ENCODE results near the gene ZNG1F. TPM values are rescaled to one million over a fixed set of nuclear protein-coding genes. Genes with fewer than 3 reads are reported as not detected.
"Not testable (repeated sequence)": the region's sequence is repeated elsewhere in the genome, so short reads cannot be mapped to it uniquely, and the experiment has no call there.

The ZNG1F gene
- total and polyA plus RNA-seq, 5 donors: 2.0 to 7.8 (median 2.1) TPM

- H3K4me3 ChIP-seq (ENCODE audit: low read length); ATAC-seq; H3K27me3 ChIP-seq (ENCODE audit: control insufficient read depth, insufficient read depth); DNase-seq; H3K9me3 ChIP-seq (ENCODE audit: control insufficient read depth, low read length); intact Hi-C loops (cut with DNase I); H3K27ac ChIP-seq (ENCODE audit: low read length); H3K4me1 ChIP-seq (ENCODE audit: control insufficient read depth, insufficient read depth, low read length): not testable (repeated sequence)
- no CpG with 5 or more reads among the region's 11 CpGs for WGBS
Measured at GRCh38 chr9:41188439-41188838, 678 bp downstream of the ZNG1F start.

GRCh38 chr9:41174994-41175393, 14.1 kb downstream of the ZNG1F start:
- intact Hi-C loops (cut with DNase I); H3K4me3 ChIP-seq (ENCODE audit: low read length); DNase-seq; ATAC-seq; H3K9me3 ChIP-seq (ENCODE audit: control insufficient read depth, low read length); H3K27ac ChIP-seq (ENCODE audit: low read length); H3K4me1 ChIP-seq (ENCODE audit: control insufficient read depth, insufficient read depth, low read length); H3K27me3 ChIP-seq (ENCODE audit: control insufficient read depth, insufficient read depth): not testable (repeated sequence)
- WGBS: 74% methylated on average over 1 of the region's 4 CpGs

GRCh38 chr9:41150116-41150515, 39.0 kb downstream of the ZNG1F start:
- intact Hi-C loops (cut with DNase I); H3K27ac ChIP-seq (ENCODE audit: low read length); H3K4me1 ChIP-seq (ENCODE audit: control insufficient read depth, insufficient read depth, low read length); H3K9me3 ChIP-seq (ENCODE audit: control insufficient read depth, low read length); H3K27me3 ChIP-seq (ENCODE audit: control insufficient read depth, insufficient read depth); ATAC-seq; H3K4me3 ChIP-seq (ENCODE audit: low read length): not testable (repeated sequence)
- 97% methylated on average over 12 of the region's 18 CpGs for WGBS
- DNase-seq: peak in 1 of 3 donors; percentile 20

- ATAC-seq; H3K4me1 ChIP-seq (ENCODE audit: control insufficient read depth, insufficient read depth, low read length); intact Hi-C loops (cut with DNase I); DNase-seq; H3K4me3 ChIP-seq (ENCODE audit: low read length); H3K9me3 ChIP-seq (ENCODE audit: control insufficient read depth, low read length); H3K27ac ChIP-seq (ENCODE audit: low read length); H3K27me3 ChIP-seq (ENCODE audit: control insufficient read depth, insufficient read depth): not testable (repeated sequence)
- WGBS: 90% methylated on average over 2 of the region's 2 CpGs
Measured at GRCh38 chr9:41141878-41142277, 47.2 kb downstream of the ZNG1F start.

GRCh38 chr9:41128581-41128980, 60.5 kb downstream of the ZNG1F start, which contains the start of gene FOXD4L6:
Gene FOXD4L6 (minus strand): TSS chr9:41128681. CDS start chr9:41128383, 298 bp downstream.
- DNase-seq; H3K27me3 ChIP-seq (ENCODE audit: control insufficient read depth, insufficient read depth); intact Hi-C loops (cut with DNase I); H3K4me3 ChIP-seq (ENCODE audit: low read length); ATAC-seq; H3K4me1 ChIP-seq (ENCODE audit: control insufficient read depth, insufficient read depth, low read length); H3K9me3 ChIP-seq (ENCODE audit: control insufficient read depth, low read length); H3K27ac ChIP-seq (ENCODE audit: low read length): not testable (repeated sequence)
- WGBS: 80% methylated on average over 1 of the region's 15 CpGs

- ATAC-seq; H3K27me3 ChIP-seq (ENCODE audit: control insufficient read depth, insufficient read depth); intact Hi-C loops (cut with DNase I); H3K4me1 ChIP-seq (ENCODE audit: control insufficient read depth, insufficient read depth, low read length); H3K27ac ChIP-seq (ENCODE audit: low read length); H3K4me3 ChIP-seq (ENCODE audit: low read length); H3K9me3 ChIP-seq (ENCODE audit: control insufficient read depth, low read length): not testable (repeated sequence)
- 7% methylated on average over 14 of the region's 45 CpGs for WGBS
- DNase-seq: peak in 1 of 3 donors; percentile 3
Measured at GRCh38 chr9:41126746-41127446, 62.2 kb downstream of the ZNG1F start.

GRCh38 chr9:41125936-41126335, 63.2 kb downstream of the ZNG1F start:
- intact Hi-C loops (cut with DNase I); H3K4me1 ChIP-seq (ENCODE audit: control insufficient read depth, insufficient read depth, low read length); H3K27ac ChIP-seq (ENCODE audit: low read length); H3K9me3 ChIP-seq (ENCODE audit: control insufficient read depth, low read length); H3K27me3 ChIP-seq (ENCODE audit: control insufficient read depth, insufficient read depth); H3K4me3 ChIP-seq (ENCODE audit: low read length); DNase-seq; ATAC-seq: not testable (repeated sequence)
- 5% methylated on average over 3 of the region's 3 CpGs for WGBS

- DNase-seq; H3K4me1 ChIP-seq (ENCODE audit: control insufficient read depth, insufficient read depth, low read length); H3K27ac ChIP-seq (ENCODE audit: low read length); H3K4me3 ChIP-seq (ENCODE audit: low read length); intact Hi-C loops (cut with DNase I); H3K9me3 ChIP-seq (ENCODE audit: control insufficient read depth, low read length); H3K27me3 ChIP-seq (ENCODE audit: control insufficient read depth, insufficient read depth): not testable (repeated sequence)
- ATAC-seq: peak; percentile 26 to 36
- no CpG with 5 or more reads among the region's 21 CpGs for WGBS
Measured at GRCh38 chr9:41125109-41125658, 63.9 kb downstream of the ZNG1F start.

GRCh38 chr9:41124250-41125108, 64.6 kb downstream of the ZNG1F start:
- intact Hi-C loops (cut with DNase I); H3K27ac ChIP-seq (ENCODE audit: low read length); H3K4me3 ChIP-seq (ENCODE audit: low read length); H3K27me3 ChIP-seq (ENCODE audit: control insufficient read depth, insufficient read depth); H3K4me1 ChIP-seq (ENCODE audit: control insufficient read depth, insufficient read depth, low read length); H3K9me3 ChIP-seq (ENCODE audit: control insufficient read depth, low read length): not testable (repeated sequence)
- ATAC-seq (peak; percentile 50 to 78), DNase-seq (peak in 2 of 3 donors; percentile 4 to 32)
- WGBS: 27% methylated on average over 34 of the region's 52 CpGs

- DNase-seq (peak in 1 of 3 donors; percentile 2), ATAC-seq (peak; percentile 45 to 46)
- H3K27me3 ChIP-seq (ENCODE audit: control insufficient read depth, insufficient read depth); intact Hi-C loops (cut with DNase I); H3K27ac ChIP-seq (ENCODE audit: low read length); H3K4me1 ChIP-seq (ENCODE audit: control insufficient read depth, insufficient read depth, low read length); H3K4me3 ChIP-seq (ENCODE audit: low read length); H3K9me3 ChIP-seq (ENCODE audit: control insufficient read depth, low read length): not testable (repeated sequence)
- WGBS: 0% methylated on average over 11 of the region's 33 CpGs
Measured at GRCh38 chr9:41123812-41124211, 65.3 kb downstream of the ZNG1F start.

- whole genome bisulfite sequencing: no CpG with 5 or more reads among the region's 32 CpGs
- H3K9me3 ChIP-seq (ENCODE audit: control insufficient read depth, low read length); DNase-seq; intact Hi-C loops (cut with DNase I); H3K4me3 ChIP-seq (ENCODE audit: low read length); H3K27ac ChIP-seq (ENCODE audit: low read length); H3K4me1 ChIP-seq (ENCODE audit: control insufficient read depth, insufficient read depth, low read length); H3K27me3 ChIP-seq (ENCODE audit: control insufficient read depth, insufficient read depth): not testable (repeated sequence)
- peak in 1 of 2 donors; percentile 25 for ATAC-seq
Measured at GRCh38 chr9:41123396-41123795, 65.7 kb downstream of the ZNG1F start.

All from right cardiac atrium (tissue), 5 donors.